GM19467 (cell line): ENCODE data around the gene CDK6.
"Not testable (repeated sequence)": the region's sequence is repeated elsewhere in the genome, so short reads cannot be mapped to it uniquely, and the experiment has no call there.

Experiments
- ATAC-seq: cut with Tn5 transposase; IDR thresholded peaks from one replicate; pipeline ENCODE4 v1.9.1; 2021; ENCODE audit warnings: mild to moderate bottlenecking, moderate library complexity; ENCODE audit not compliant: unreplicated experiment

CDK6 gene

GRCh38 chr7:92836489-92836999, at the start of gene CDK6:
TSS of gene CDK6 (minus strand) at chr7:92836573. CDS start at chr7:92833323, 3,250 bp downstream.
- ATAC-seq: peak; percentile 34

- not testable (repeated sequence) for ATAC-seq
Observed at GRCh38 chr7:92886039-92886438, 49.7 kb upstream of the CDK6 start.

- ATAC-seq: no peak
Observed at GRCh38 chr7:92884218-92884617, 47.8 kb upstream of the CDK6 start.

GRCh38 chr7:92882760-92883159, 46.4 kb upstream of the CDK6 start:
- no peak for ATAC-seq

GRCh38 chr7:92881091-92881485, 44.7 kb upstream of the CDK6 start:
- ATAC-seq: no peak

- no peak for ATAC-seq
Observed at GRCh38 chr7:92880212-92881090, 44.1 kb upstream of the CDK6 start.

- ATAC-seq: no peak
Observed at GRCh38 chr7:92877367-92877766, 41.0 kb upstream of the CDK6 start.

GRCh38 chr7:92876836-92877235, 40.5 kb upstream of the CDK6 start:
- no peak for ATAC-seq

- no peak for ATAC-seq
Observed at GRCh38 chr7:92875719-92876118, 39.3 kb upstream of the CDK6 start.

- ATAC-seq: no peak
Observed at GRCh38 chr7:92875173-92875572, 38.8 kb upstream of the CDK6 start.

GRCh38 chr7:92874567-92874966, 38.2 kb upstream of the CDK6 start:
- ATAC-seq: no peak

GRCh38 chr7:92873776-92874175, 37.4 kb upstream of the CDK6 start:
- ATAC-seq: no peak

- ATAC-seq: no peak
Observed at GRCh38 chr7:92872701-92873100, 36.3 kb upstream of the CDK6 start.

- no peak for ATAC-seq
Observed at GRCh38 chr7:92868683-92869293, 32.4 kb upstream of the CDK6 start.

- ATAC-seq: not testable (repeated sequence)
Observed at GRCh38 chr7:92864169-92864568, 27.8 kb upstream of the CDK6 start.

GRCh38 chr7:92856436-92856835, 20.1 kb upstream of the CDK6 start:
- no peak for ATAC-seq

GRCh38 chr7:92854501-92855238, 18.3 kb upstream of the CDK6 start:
- no peak for ATAC-seq

GRCh38 chr7:92851732-92852131, 15.4 kb upstream of the CDK6 start:
- no peak for ATAC-seq

- no peak for ATAC-seq
Observed at GRCh38 chr7:92850516-92850915, 14.1 kb upstream of the CDK6 start.

GRCh38 chr7:92849322-92849721, 12.9 kb upstream of the CDK6 start:
- no peak for ATAC-seq

GRCh38 chr7:92848851-92849250, 12.5 kb upstream of the CDK6 start:
- no peak for ATAC-seq
